Thoracic aorta (tissue), 2 donors: ENCODE measurements around the gene ZBTB38. TPM values are rescaled to one million over a fixed set of nuclear protein-coding genes. Genes with fewer than 3 reads are reported as not detected.

ENCODE experiments used
- ATAC-seq: fragments of 150-250 bp; one replicate; pipeline ENCODE4 v1.8.0; 2017; ENCODE audit warnings: low read depth; ENCODE audit not compliant: insufficient number of reproducible peaks, low FRiP score
- DNase-seq: peaks from one replicate; pipeline ENCODE4 v3.0.0-alpha.2; 2020; ENCODE audit warnings: low spot score
- H3K27ac ChIP-seq, 2 donors: fragments of 200-600 bp; sonication (generic); 1 replicate in 1 of 2; 2 replicates in 1 of 2; pipeline ENCODE4 v1.5.1; 2016; ENCODE audit warnings: mild to moderate bottlenecking in 2 of 2, moderate library complexity in 2 of 2
- H3K27me3 ChIP-seq: fragments of 200-600 bp; sonication (generic); replicated peaks from 2 replicates; pipeline ENCODE4 v1.6.0; 2016; ENCODE audit warnings: mild to moderate bottlenecking; ENCODE audit not compliant: insufficient read depth
- H3K36me3 ChIP-seq: fragments of 200-600 bp; sonication (generic); one replicate; pipeline ENCODE4 v1.5.1; 2016
- H3K4me1 ChIP-seq, 2 donors: fragments of 200-600 bp; sonication (generic); 1 replicate in 1 of 2; 2 replicates in 1 of 2; pipeline versions ENCODE4 v1.5.1 to v1.6.0; 2016; ENCODE audit warnings: low read depth in 2 of 2, mild to moderate bottlenecking in 1 of 2; ENCODE audit not compliant: control insufficient read depth in 1 of 2
- H3K4me3 ChIP-seq: fragments of 200-600 bp; sonication (generic); 2 replicates; pipeline ENCODE4 v1.5.1; 2016; ENCODE audit warnings: mild to moderate bottlenecking
- H3K9me3 ChIP-seq: fragments of 200-600 bp; sonication (generic); 2 replicates; pipeline ENCODE4 v1.5.1; 2016
- CTCF ChIP-seq: fragments of 200-600 bp; sonication (generic); IDR thresholded peaks from one replicate; pipeline ENCODE4 v1.5.1; 2019; ENCODE audit warnings: antibody characterized with exemption
- total RNA-seq, 2 donors: library from RNA; depleted of rRNA; stranded (reverse); fragments of >200 nt; gene quantifications; one replicate each; pipeline versions ENCODE4 v1.1.0 to v1.2.3, GENCODE V29; 2016

ZBTB38 gene
- total RNA-seq, 2 donors from 2014 or later, result 169 to 215 TPM

GRCh38 chr3:141373232-141373631 is 4.9 kb downstream of the ZBTB38 start:
- Histone ChIP-seq H3K4me3 (no peak overlapping the region), H3K36me3 (peaks cover 3% of the 10 kb centered on the region), H3K27ac (no peak overlapping the region), H3K4me1 (peaks cover 16 to 53% of the 10 kb centered on the region in 2 donors), H3K9me3 (no peaks in the 10 kb centered on the region), H3K27me3 (no peaks in the 10 kb centered on the region)
- no peak for TF ChIP-seq CTCF
- ATAC-seq (no peak), DNase-seq (no peak)

GRCh38 chr3:141373768-141374526 is 5.6 kb downstream of the ZBTB38 start:
- Histone ChIP-seq H3K9me3 (no peaks in the 10 kb centered on the region), H3K27ac (no peak overlapping the region), H3K4me3 (no peak overlapping the region), H3K4me1 (peaks cover 16 to 52% of the 10 kb centered on the region in 2 donors), H3K27me3 (no peaks in the 10 kb centered on the region), H3K36me3 (peaks cover 3% of the 10 kb centered on the region)
- ATAC-seq (no peak), DNase-seq (no peak)
- no peak for TF ChIP-seq CTCF

- H3K27ac ChIP-seq, result no peak overlapping the region
- peaks cover 13 to 35% of the 10 kb centered on the region in 2 donors for H3K4me1 ChIP-seq
- no peaks in the 10 kb centered on the region for H3K27me3 ChIP-seq
- H3K36me3 ChIP-seq, result peaks cover 3% of the 10 kb centered on the region
- no peak for ATAC-seq
- H3K4me3 ChIP-seq, result no peak overlapping the region
- TF ChIP-seq CTCF, result no peak
- no peaks in the 10 kb centered on the region for H3K9me3 ChIP-seq
- no peak for DNase-seq
Observed at GRCh38 chr3:141375381-141376301, 7.3 kb downstream of the ZBTB38 start.

- no peak for ATAC-seq
- Histone ChIP-seq H3K4me3 (no peak overlapping the region), H3K4me1 (peaks cover 6 to 18% of the 10 kb centered on the region in 2 donors), H3K27me3 (no peaks in the 10 kb centered on the region), H3K9me3 (no peaks in the 10 kb centered on the region), H3K36me3 (peaks cover 3% of the 10 kb centered on the region), H3K27ac (no peak overlapping the region)
- DNase-seq, result no peak
- TF ChIP-seq CTCF, result no peak
Observed at GRCh38 chr3:141377377-141377776, 9.1 kb downstream of the ZBTB38 start.

- Histone ChIP-seq H3K36me3 (peaks cover 3% of the 10 kb centered on the region), H3K27me3 (no peaks in the 10 kb centered on the region), H3K27ac (no peak overlapping the region), H3K9me3 (no peaks in the 10 kb centered on the region), H3K4me1 (peaks cover 4 to 21% of the 10 kb centered on the region in 2 donors), H3K4me3 (no peak overlapping the region)
- DNase-seq (no peak), ATAC-seq (no peak)
- TF ChIP-seq CTCF, result no peak
Observed at GRCh38 chr3:141378556-141378955, 10.3 kb downstream of the ZBTB38 start.
